OCI-LY1 (cell line): ENCODE data around the gene NRCAM.

Experiments used
- EZH2 ChIP-seq: fragments of 200-600 bp; sonication (generic), shearing (Covaris generic); IDR thresholded peaks from 2 replicates; pipeline ENCODE4 v1.8.0; 2017; ENCODE audit warnings: borderline replicate concordance, mixed run types, mild to moderate bottlenecking, antibody characterized with exemption, low read length, moderate library complexity, mixed read lengths
- TF ChIP-seq, protein P1 (sequence below): fragments of 200-600 bp; sonication (generic), shearing (Covaris generic); IDR thresholded peaks from 2 replicates; pipeline ENCODE4 v1.5.1; 2017; ENCODE audit warnings: mild to moderate bottlenecking, antibody characterized with exemption, low read length, moderate library complexity, mixed read lengths

DNA sequence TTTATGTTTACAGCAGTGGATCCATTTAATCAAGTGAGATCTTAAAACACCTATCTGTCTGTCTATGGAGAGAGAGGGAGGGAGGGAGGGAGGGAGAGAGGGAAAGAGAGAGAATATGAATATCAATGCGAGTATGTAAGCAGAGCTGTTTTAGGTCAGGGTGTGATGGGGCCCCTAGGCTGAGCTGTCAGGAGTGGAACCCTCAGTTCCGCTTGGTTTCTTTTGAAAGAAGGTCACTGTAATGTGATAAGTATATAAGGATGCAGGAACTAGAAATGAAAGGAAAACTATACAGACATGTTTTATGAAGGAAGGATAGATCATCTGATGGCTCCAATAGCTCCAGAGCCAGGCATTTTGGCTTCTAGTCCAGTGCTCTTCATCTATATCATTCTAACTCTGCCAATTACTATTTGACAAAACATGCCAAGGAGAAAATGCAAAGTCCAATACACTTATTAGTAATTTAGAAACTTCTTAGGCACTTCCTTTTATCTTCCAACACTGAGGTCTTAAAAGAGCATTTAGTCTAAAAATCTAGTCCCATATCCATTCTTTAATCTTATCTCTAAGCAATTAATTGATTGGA is 70.3 kb downstream of the NRCAM start:
- TF ChIP-seq, protein P1, sequence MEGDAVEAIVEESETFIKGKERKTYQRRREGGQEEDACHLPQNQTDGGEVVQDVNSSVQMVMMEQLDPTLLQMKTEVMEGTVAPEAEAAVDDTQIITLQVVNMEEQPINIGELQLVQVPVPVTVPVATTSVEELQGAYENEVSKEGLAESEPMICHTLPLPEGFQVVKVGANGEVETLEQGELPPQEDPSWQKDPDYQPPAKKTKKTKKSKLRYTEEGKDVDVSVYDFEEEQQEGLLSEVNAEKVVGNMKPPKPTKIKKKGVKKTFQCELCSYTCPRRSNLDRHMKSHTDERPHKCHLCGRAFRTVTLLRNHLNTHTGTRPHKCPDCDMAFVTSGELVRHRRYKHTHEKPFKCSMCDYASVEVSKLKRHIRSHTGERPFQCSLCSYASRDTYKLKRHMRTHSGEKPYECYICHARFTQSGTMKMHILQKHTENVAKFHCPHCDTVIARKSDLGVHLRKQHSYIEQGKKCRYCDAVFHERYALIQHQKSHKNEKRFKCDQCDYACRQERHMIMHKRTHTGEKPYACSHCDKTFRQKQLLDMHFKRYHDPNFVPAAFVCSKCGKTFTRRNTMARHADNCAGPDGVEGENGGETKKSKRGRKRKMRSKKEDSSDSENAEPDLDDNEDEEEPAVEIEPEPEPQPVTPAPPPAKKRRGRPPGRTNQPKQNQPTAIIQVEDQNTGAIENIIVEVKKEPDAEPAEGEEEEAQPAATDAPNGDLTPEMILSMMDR = no peak
- TF ChIP-seq EZH2 = no peak
